Endothelial cell of umbilical vein (primary cell): ENCODE results near the gene AP4S1.

ENCODE experiments used
- CTCF ChIP-seq, 2 donors: IDR thresholded peaks; 1 replicate in 1 of 2; 2 replicates in 1 of 2; pipeline ENCODE4 v1.5.1; 2011; ENCODE audit warnings: low read length in 2 of 2, mild to moderate bottlenecking in 2 of 2, moderate library complexity in 2 of 2, control low read depth in 1 of 2, inconsistent platforms in 1 of 2, low read depth in 1 of 2; ENCODE audit not compliant: insufficient read depth in 1 of 2; ENCODE audit errors: extremely low read depth in 1 of 2
- EZH2 ChIP-seq: IDR thresholded peaks from 2 replicates; pipeline ENCODE4 v1.6.1; 2012; ENCODE audit warnings: borderline replicate concordance, low read depth, mild to moderate bottlenecking, moderate library complexity, low read length, inconsistent platforms; ENCODE audit not compliant: severe bottlenecking
- FOS ChIP-seq: IDR thresholded peaks from 2 replicates; pipeline ENCODE4 v1.6.1; 2011; ENCODE audit warnings: mild to moderate bottlenecking, low read length, moderate library complexity, borderline replicate concordance; ENCODE audit not compliant: insufficient read depth
- GATA2 ChIP-seq: IDR thresholded peaks from 2 replicates; pipeline ENCODE4 v1.7.0; 2011; ENCODE audit warnings: low read depth, mild to moderate bottlenecking, moderate library complexity, mixed read lengths, low read length; ENCODE audit not compliant: insufficient read length, insufficient read depth
- JUN ChIP-seq: IDR thresholded peaks from 2 replicates; pipeline ENCODE4 v1.6.1; 2011; ENCODE audit warnings: borderline replicate concordance, low read depth; ENCODE audit not compliant: insufficient read length, insufficient read depth
- MAX ChIP-seq: IDR thresholded peaks from 2 replicates; pipeline ENCODE4 v1.6.1; 2011; ENCODE audit not compliant: insufficient read depth, insufficient read length
- MYC ChIP-seq: IDR thresholded peaks from one replicate; pipeline ENCODE4 v1.6.1; 2011; ENCODE audit warnings: mild to moderate bottlenecking, low read depth, low read length
- POLR2A ChIP-seq: IDR thresholded peaks from 2 replicates; pipeline ENCODE4 v1.6.1; 2012; ENCODE audit warnings: low read depth, mild to moderate bottlenecking, control low read depth, low read length
- POLR2AphosphoS5 ChIP-seq: IDR thresholded peaks from 2 replicates; pipeline ENCODE4 v1.6.1; 2012; ENCODE audit warnings: low read depth, mild to moderate bottlenecking, control low read depth, low read length, moderate library complexity; ENCODE audit not compliant: insufficient read depth

- no peak for TF ChIP-seq MAX
- no peak for TF ChIP-seq POLR2AphosphoS5
- no peak for TF ChIP-seq CTCF (IDR thresholded peaks at IDR 0.05; ENCODE audit: extremely low read depth in 1 of 2, insufficient read depth in 1 of 2, low read depth in 1 of 2, low read length in 2 of 2)
- no peak for TF ChIP-seq EZH2
- TF ChIP-seq POLR2A: no peak
- no peak for TF ChIP-seq JUN
- no peak for TF ChIP-seq MYC
- TF ChIP-seq GATA2: no peak
- no peak for TF ChIP-seq FOS
Observed at GRCh38 chr14:31051023-31051422, 25.6 kb downstream of the AP4S1 start.
